ENCODE data around the gene CDHR2.

CDHR2 gene

DNA sequence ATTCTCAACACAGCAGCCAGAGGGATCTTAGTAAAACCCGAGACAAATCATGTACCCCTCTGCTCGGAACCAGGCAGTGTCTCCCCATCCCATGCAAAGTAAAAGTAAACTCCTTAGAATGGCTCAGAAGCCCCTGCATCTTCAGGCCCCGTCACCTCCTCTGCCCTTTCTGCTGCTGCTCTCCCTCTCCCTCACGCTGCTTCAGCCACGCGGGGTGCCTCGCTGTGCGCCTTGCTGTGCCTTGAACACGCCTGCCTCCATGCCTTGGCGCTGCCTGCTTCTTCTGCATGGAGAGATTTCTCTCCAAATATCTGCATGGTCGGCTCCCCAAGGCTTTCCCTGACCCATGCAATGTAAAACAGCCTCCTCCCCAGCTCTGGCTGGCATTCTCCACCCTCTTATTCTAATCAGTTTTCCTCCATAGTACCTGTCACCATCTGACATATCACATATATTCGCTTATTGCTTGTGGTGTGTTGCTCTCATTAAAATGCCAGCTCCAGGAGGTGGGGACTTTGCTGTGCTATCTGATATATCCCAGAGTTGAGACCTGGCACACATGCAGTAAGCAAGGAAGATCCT, 52.9 kb downstream of the CDHR2 start:
- no peak for DNase-seq

DNA sequence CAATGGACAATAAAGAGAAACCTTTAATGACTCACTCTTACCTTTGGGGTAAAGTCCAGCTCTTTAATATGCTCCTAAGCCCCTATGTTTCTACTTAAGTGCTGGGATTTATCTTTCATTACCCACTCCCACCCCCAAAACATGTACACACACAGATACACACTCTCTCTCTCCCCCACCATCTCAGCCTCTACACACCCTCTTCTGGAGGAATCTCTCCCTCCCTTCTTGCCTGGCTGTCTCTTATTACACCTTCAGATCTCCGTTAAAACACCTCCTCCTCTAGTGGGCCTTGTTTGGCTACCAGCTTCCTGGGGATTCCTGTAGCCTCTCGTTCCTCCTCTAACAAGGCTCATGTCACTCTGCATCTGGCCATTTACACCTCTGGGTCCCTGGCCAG, 53.9 kb downstream of the CDHR2 start:
- DNase-seq = no peak

DNA sequence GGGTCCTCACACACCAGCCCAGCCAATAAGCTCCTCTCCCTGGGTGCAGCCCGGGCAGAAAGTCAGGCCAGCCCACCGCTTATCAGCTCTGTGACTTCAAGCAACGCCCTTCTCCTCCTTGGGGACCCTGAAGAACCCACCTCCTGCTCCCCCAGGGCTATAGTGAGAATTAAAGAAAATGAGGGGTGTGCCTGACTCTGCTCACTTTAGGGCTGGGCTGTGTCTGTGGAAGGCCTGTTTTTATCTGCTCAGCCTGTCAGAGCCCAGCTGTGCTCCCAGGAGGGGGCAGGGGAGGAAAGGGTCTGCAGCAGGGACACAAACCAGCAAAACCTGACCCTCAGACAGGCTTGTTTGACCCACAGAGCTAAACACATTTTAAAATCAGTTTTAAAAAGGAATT, 56.9 kb downstream of the CDHR2 start:
- DNase-seq = no peak

DNA sequence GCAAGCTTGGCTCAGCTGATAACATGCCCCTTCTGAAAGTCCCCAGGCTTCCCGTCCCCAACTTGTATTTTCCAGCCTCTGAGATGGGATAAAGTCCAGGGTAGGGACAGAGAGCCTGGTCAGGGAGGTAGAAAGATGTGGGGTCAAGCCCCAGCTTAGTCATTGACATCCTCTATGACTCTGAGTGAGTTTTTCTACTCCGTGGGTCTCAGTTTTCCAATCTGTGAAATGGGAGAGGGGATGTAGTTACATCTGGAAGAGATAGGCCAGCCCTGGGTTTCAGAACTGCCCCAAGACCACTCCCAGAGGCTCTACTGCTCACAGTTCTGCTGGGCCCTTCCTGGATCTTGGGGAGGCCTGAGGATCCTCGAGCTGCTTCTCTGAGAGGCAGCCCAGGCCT, 57.7 kb downstream of the CDHR2 start:
- no peak for DNase-seq

DNA sequence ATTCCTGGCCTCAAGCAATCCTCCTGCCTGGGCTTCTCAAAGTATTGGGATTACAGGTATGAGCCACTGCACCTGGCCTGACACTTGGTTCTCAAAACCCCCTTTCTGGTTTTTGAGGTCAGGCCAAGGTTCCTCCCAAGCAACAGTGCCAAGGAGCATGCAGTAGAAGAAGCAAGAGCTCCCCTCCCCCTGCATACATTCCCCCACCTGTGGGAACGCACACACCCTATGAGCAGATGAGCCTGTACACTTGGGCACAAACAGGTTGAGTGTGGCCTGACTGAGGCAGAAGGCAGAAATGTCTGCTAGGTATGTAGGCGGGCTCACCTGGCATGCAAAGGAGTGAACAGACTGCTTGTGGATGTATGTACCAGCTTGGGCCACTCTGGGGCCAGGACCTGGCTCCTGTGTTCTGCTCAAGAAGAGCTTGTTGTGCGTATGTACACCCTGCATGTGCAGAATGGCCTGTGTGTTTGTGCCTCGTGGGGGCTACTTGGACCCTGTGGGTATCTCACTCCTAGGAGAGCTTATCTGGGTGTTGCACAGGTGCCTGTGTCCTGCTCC, 59.1 kb downstream of the CDHR2 start:
- DNase-seq = no peak

DNA sequence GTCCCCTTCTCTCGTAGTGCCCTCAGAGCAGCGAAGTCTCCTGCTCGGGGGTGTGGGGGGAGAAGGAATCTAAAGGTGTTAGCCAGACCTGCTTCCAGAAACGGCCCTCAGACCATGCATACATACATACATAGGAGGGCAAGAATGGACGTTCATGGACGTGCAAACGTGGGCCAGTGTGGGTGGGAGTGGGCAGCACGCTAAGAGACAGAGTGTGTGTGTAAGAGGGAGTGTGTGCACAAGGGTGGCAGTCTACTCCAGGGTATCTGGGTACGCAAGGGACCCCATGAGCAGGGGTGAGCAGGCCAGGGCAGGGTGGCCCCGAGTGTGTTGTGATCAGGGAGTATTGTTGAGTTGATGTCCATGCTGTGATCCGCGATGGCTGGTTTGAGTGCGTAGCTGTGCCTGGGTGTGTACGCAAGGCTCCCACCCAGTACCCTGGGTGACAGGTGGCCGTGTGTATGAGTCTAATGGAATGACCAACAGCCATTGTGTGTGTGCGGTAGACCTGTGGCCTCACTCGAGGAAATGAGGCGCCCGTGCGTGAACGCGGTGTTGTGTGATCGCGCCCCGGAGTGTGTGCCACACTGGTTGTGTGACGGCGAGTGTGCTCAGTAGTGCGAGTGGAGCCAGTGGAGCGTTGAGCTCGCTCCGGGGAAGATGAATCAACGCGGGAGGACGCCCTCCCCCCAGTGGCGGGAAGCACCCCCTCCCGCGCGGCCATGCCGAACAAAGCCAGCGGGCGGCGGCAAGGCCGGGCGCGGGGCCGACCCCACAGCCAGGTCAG, 60.0 kb downstream of the CDHR2 start:
- DNase-seq = no peak

DNA sequence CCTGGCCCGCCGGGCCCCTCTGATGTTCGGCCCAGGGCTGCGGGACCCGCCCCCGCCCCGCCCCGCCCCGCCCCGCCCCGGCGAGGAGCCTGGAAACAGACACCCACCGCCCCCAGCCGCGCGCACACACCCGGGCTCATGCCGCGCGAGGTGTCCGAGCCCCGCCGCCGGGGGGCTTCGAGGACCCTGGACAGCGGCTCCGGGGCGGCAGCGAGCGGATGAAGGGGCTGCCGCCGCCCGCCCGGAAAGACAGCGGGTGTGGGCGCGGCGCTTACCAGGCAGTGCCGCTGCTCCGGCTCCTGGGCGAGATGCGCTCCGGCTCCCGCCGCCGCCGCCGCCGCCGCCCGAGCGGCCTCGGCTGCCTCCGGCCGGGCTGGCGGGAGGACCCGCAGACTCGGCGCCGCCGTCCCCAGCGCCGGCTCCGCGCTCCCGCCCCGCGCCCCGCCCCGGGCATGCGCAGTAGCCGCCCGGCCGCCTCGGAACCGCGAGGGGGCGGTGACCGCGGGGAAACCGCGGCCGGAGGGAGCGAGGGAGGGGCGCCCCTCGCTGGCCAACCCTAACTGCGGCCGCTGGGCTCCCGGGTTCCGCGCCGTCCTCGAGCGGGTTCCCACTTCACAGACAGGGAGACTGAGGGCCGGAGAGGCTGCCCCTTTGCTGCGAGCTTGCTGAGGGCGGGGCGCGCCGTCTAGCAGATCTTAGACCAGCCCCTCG, 60.7 kb downstream of the CDHR2 start, which contains the start of gene GPRIN1:
Gene GPRIN1 (minus strand): TSS at position 433 of the 711 bp plus-strand sequence. CDS start 10,322 bp downstream, outside the sequence.
- no peak for DNase-seq

DNA sequence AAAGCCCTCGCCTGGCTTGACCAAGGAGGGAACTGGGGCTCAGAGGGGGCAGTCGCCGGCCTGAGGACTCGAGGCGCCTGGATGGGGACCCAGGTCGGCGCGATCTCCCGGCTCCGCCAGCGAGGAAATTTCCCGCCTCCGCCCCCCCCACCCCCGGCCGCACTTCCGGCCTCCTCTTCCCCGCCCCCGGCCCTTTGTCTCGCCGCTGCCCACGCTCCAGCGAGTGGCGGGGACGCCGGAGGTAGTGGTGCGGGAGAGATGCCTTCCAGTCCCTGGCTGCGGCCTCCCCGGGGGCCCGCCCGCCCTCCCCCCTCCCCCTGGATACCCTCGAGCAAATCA, 61.3 kb downstream of the CDHR2 start:
- no peak for DNase-seq

DNA sequence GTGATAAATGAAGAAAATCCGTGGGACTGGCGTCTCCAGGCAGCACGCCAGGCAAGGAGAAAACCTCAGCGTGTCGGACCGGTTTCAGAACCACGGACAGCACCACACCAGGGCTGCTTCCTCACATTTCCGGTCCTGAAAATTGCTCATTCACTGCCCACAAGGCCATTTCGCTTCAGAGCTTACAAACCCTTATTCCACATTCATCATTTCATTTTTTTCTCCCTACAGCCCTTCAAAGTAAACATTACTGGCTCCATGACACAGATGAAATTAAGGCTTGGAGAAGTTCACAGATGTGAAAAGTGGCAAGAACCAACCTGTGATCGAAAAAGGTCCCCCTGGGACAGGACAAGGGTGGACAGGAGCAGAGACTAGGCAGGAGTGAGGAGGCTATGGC, 62.3 kb downstream of the CDHR2 start:
- no peak for DNase-seq

DNA sequence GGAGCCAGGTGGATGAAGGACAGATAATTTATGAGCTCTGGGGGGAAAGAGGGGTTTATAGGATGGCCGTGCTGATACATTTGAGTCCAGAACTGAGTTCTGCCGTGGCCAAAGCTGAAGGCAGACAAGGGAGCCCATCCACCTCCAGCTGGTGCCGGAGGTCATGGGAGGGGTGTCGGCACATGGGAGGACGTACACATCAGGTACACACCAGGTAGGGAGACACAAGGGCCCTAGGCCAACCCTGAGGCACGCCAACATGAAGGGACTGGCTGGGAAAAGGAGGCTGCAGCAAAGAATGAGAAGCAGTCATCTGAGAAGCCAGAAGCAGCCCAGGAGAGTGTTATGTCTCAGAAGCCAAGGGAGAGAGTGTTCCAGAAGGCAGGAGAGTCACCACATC, 62.9 kb downstream of the CDHR2 start:
- DNase-seq = no peak

DNA sequence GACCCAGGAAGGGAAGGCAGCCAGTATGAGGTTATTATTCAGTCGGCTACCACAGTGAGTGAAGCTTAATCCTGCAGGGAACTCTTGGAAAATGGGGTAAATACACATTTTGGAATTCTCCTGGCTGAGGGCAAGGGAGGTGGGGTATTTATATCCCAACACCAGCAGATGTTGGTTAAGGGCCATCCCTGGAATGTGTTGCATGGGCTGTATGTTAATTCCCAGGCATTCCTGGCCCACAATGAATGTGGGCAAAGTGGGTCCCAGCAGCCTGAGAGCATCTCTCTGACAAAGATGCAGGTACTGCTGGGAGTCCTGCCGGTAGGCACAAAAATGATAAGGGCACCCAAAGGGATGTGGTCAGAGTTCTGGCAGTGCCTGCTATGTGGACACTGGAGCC, 63.7 kb downstream of the CDHR2 start:
- no peak for DNase-seq

DNA sequence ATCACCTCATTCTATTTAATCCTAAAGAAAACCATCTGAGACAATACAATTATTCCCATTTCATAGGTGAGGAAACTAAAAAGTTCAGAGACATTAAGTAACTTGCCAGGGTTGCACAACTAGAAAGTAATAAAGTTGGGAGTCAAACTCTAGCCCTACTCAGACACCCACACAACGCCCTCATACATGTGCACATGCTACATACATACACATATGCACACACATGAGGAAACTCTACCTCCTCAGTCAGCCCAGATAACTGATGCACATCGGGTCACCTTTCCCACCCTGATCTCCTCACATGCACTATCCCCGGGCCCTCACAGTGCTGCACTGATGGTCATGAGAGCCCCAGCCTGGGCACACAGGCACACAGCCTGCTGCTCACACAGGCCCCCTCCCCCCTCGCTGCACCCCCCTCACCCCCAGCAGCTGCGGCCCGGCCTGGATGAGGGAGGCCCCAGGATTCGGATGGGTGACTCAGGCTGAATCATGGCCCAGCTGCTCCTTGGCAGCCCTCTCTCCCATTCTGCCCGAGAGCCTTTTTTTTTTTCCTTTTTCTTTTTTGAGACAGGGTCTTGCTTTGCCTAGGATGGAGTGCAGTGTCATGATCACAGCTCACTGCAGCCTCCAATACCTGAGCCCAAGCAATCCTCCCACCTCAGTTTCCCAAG, 65.8 kb downstream of the CDHR2 start:
- no peak for DNase-seq

DNA sequence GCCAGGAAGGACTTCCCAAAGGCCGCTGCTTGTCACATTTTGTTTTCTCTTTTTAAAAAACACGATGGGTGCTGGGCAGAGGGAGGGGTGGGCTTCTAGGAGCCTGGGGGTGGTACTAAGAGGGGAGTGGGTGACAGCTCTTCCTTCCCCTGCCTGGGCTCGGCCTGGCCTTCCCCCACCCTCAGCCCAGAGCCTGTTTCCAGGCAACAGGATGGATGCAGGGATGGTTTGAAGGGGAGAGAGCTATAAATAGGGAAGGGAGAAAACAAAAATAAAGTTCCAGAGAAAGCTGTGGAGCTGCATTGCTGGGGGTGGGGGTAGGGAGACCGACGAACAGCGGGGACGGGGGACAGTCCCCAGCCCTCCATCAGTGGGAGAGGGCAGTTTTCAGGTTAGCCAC, 67.4 kb downstream of the CDHR2 start:
- no peak for DNase-seq

DNA sequence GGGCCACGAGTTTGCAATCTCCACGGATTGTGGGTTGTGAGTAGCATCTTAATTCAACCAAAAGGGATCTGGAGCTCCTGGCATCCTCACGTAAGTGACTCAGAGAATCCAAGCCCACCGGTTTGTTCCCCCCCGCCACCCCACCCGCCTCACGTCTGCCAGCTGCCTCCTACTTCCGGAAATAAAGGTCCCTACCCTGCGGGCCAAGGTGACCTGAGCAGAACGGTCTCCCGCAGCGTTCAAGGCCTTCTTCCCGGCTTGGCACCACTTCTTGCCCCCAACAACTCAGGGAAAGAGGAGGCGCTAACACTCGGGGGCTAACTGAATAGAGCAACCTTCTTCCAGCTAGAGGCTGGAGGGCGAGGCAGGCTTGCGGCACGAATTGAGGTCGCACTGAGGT, 69.6 kb downstream of the CDHR2 start:
- DNase-seq = no peak

DNA sequence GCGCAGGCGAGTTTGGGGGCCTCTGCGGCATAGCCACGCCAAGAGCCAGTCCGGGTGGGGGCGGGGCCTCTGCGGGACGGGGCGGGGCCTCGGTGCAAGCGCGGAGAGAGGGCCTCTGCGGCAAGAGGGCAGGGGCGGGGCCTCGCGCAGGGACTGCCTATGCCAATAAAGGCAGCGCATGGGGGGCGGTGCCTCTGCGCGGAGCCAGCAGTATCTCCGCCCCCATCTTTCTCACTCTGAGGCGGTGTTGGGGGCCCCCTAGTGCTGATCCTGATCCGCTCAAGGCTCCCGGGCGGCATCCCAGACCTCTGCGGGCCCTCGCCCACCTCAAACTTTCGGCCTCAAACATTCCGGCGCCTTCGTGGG, 70.0 kb downstream of the CDHR2 start:
- no peak for DNase-seq

DNA sequence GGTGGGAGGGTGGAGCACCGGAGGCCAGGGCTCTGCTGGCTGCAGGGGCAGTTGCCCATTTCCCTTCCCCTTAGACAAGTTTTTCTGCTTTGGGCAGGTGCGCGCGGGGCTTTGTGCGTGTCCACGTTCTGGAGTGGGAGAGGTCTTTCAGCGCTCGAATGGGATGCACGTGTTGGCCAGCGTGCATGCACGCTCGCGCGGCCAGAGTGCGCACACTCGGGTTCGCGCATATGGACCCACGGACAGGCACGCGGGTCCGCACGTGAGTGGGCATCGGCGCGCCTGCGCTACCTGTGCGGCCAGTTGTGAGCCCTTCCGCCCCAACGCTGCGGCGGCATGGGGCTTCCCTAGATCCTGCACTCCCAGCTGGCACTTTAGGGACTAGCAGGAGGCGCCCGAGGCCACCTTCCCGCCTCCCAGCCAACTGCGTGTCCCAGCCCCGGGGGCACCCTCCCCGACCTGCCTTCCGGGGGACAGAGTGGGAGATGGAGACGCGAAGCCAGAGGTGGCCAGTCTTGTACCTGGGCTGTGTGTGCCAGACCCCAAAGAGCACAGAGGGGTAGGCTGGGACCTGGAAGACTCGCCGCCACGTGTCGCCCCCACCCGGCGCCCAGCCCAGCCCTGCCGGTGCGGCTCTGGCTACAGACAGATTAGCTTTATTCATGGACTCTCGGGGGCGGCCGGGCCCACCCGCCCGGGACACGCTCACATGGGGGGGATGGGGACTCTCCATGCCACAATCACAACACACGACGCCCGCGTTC, 70.6 kb downstream of the CDHR2 start:
- no peak for DNase-seq

DNA sequence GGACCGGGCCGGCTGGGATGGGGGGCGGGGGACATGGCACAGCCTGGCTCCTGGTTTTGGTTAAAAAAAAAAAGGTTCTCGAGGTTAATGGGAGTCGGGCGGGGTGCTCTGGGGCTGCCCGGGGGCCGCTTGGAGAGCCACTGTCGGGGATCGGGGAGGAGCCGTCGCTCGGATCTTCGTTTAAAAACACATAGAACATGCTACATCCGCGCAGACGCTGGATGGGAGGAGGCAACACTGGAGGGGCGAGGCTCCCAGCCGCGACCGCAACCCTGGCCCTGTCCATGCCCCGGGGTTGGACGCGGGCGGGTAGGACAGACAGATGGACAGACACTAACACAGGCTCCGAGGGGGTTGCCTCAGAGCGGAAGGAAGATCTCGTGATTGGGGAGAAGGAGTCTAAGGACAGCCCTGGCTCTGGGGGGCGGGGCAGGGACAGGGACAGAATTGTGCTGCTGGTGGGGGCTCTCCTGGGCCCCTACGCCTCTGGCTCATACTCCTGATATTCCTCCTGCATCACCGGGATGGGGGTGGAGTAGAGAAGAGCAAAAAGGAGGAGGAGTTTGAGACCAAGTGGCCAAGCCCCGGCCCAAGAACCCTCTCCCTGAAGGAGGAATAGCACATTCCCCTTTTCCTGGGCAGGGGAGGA, 71.3 kb downstream of the CDHR2 start:
- DNase-seq = no peak

DNA sequence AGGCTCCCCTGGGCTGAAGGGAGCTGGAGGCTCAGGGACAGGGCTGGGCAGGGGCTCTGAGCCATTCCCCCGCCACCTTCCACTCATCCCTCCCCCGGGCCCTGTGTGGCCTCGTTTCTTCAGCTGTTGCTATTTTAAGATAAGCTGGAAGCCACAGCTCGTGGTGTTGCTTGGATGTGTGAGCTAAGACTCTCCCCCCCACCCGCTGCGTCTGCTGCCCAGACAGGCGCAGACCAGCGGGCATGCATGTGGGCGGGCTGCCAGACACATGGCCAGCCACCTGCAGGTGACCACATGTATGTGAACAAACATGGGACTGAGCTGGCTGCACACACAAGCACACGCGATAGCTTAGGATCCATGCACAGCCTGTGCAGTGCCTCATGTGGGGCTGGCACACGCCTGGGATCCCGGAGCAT, 72.5 kb downstream of the CDHR2 start:
- DNase-seq = no peak

DNA sequence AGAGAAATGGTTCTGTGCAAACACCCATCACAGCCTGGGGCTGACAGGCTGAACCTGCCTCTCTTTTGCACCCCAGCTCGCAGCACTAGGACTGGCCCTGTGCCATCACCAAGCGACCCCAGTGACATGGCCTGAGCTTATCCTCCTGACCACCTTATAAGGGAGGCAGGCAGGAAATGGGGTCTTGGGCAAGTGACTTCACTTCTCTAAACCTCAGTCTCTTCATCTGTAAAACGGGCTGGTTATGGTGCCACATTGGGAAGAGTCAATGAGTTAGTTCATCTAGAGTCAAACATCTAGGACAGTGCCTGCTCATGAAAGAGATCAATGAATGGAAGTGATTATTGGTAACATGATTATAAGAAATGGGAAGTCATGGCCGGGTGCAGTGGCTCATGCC, 75.0 kb downstream of the CDHR2 start:
- no peak for DNase-seq

DNA sequence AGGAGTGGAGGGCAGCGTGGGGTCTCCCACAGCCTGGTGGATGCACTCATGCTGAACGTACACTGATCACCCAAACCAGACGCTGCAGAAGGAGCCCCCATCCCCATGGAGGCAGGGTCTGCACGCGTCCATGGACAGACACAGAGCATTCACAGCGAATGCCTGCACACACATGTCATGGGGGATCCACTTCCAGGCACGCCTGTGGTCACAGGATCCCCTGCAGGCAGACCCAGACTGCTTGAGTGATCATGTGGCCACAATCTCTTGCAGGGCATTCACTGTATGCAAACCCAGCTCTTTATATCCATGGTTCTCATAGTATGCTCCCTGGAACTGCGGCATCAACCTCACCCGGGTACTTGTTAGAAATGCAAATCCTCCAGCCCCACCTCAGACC, 75.8 kb downstream of the CDHR2 start:
- no peak for DNase-seq

DNA sequence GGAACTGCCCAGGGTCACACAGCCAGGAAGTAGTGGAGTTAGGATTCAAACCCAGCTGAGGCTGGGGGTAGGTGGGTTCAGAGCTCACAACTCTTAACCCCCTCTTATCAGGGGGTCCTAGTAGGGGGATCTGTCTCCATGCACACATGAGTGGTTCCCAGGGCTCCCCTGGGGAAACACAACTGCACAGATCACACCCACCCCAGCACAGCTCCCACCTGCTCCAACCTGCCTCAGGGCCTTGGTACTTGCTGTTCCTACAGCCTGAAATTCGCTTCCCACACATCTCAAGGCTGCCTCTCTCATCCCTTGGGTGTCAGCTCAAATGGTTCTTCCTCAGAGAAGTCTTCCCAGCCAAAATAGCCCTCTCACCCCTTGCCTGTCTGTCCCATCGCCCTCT, 76.4 kb downstream of the CDHR2 start:
- no peak for DNase-seq
